BLaER1 treated with 17β-estradiol and CSF1 and Interleukin-3, amounts not matched to agents 10 nM and 100 nM (cell line): Measurements from ENCODE around the gene FAM222A.

Experiments used
- H3K27ac ChIP-seq, 11 experiments: shearing (Covaris generic); formaldehyde crosslinking; 2 replicates each; pipeline ENCODE4 v1.8.1; 2022
- H3K27me3 ChIP-seq, 11 experiments: shearing (Covaris generic); formaldehyde crosslinking; 2 replicates each; pipeline ENCODE4 v1.8.1; 2022
- H3K36me3 ChIP-seq, 11 experiments: shearing (Covaris generic); formaldehyde crosslinking; 2 replicates each; pipeline ENCODE4 v1.8.1; 2022
- H3K4me1 ChIP-seq, 10 experiments: shearing (Covaris generic); formaldehyde crosslinking; 2 replicates each; pipeline ENCODE4 v1.8.1; 2022
- H3K4me2 ChIP-seq, 11 experiments: shearing (Covaris generic); formaldehyde crosslinking; 2 replicates each; pipeline ENCODE4 v1.8.1; 2022
- H3K4me3 ChIP-seq, 10 experiments: shearing (Covaris generic); formaldehyde crosslinking; 2 replicates each; pipeline ENCODE4 v1.8.1; 2022
- H3K9ac ChIP-seq, 11 experiments: shearing (Covaris generic); formaldehyde crosslinking; 2 replicates each; pipeline ENCODE4 v1.8.1; 2022
- H3K9me3 ChIP-seq, 11 experiments: shearing (Covaris generic); formaldehyde crosslinking; replicated peaks in 1 of 11; 2 replicates each; pipeline ENCODE4 v1.8.1; 2022
- H4K20me1 ChIP-seq, 11 experiments: shearing (Covaris generic); formaldehyde crosslinking; 2 replicates each; pipeline ENCODE4 v1.8.1; 2022
- Cebpa-rat ChIP-seq, 11 experiments: shearing (Covaris generic); IDR thresholded peaks; 2 replicates each; pipeline ENCODE4 v1.8.1; 2022

The FAM222A gene

GRCh38 chr12:109713187-109714070, at the start of gene FAM222A:
TSS of gene FAM222A (plus strand) at chr12:109713825. CDS start at chr12:109744147, 30,322 bp downstream.
- H3K4me1 ChIP-seq = peaks cover 7 to 19% (median 15%) of the 10 kb centered on the region in 10 experiments
- peaks cover 63 to 83% (median 68%) of the 10 kb centered on the region in 11 experiments for H3K27me3 ChIP-seq
- peak within 1 kb of the TSS in 10 of 11 experiments; percentile 33 to 76 (median 65); a peak in 19 of 22 replicates for H3K27ac ChIP-seq
- peaks cover 0 to 70% (median 41%) of the 10 kb centered on the region in 11 experiments; a peak in 18 of 22 replicates for H4K20me1 ChIP-seq
- peak within 1 kb of the TSS; percentile 70 to 86 (median 79) for H3K9ac ChIP-seq
- no peaks in the 10 kb centered on the region for H3K36me3 ChIP-seq
- peak within 1 kb of the TSS; percentile 92 to 99 (median 97) for H3K4me2 ChIP-seq
- no peak for TF ChIP-seq Cebpa-rat (IDR thresholded peaks at IDR 0.05)
- H3K4me3 ChIP-seq = peak within 1 kb of the TSS; percentile 69 to 89 (median 80)
- H3K9me3 ChIP-seq = no peaks in the 10 kb centered on the region

GRCh38 chr12:109664402-109664801, 49.2 kb upstream of the FAM222A start:
- Histone ChIP-seq H3K27ac (no peak overlapping the region), H3K4me3 (no peak overlapping the region), H3K4me1 (0 out of 20 replicates have a peak, but pooled peaks cover 0 to 3% (median 0%) of the 10 kb centered on the region in 10 experiments), H4K20me1 (no peaks in the 10 kb centered on the region; a peak in 1 of 22 replicates), H3K4me2 (no peak overlapping the region), H3K27me3 (no peaks in the 10 kb centered on the region), H3K9ac (no peak overlapping the region), H3K9me3 (peaks cover 0 to 17% (median 14%) of the 10 kb centered on the region in 11 experiments; a peak in 18 of 22 replicates), H3K36me3 (no peaks in the 10 kb centered on the region)
- no peak for TF ChIP-seq Cebpa-rat (IDR thresholded peaks at IDR 0.05)

GRCh38 chr12:109666068-109666467, 47.6 kb upstream of the FAM222A start:
- no peak overlapping the region for H3K9ac ChIP-seq
- H3K4me3 ChIP-seq = no peak overlapping the region
- H3K27ac ChIP-seq = no peak overlapping the region
- no peak overlapping the region for H3K4me2 ChIP-seq
- peaks cover 0 to 15% (median 12%) of the 10 kb centered on the region in 11 experiments; a peak in 18 of 22 replicates for H3K9me3 ChIP-seq
- H3K27me3 ChIP-seq = no peaks in the 10 kb centered on the region
- H3K36me3 ChIP-seq = no peaks in the 10 kb centered on the region
- H4K20me1 ChIP-seq = no peaks in the 10 kb centered on the region; a peak in 1 of 22 replicates
- no peak for TF ChIP-seq Cebpa-rat (IDR thresholded peaks at IDR 0.05)
- no peaks in the 10 kb centered on the region for H3K4me1 ChIP-seq

- H3K4me1 ChIP-seq = no peaks in the 10 kb centered on the region
- H3K27ac ChIP-seq = no peak overlapping the region
- H3K9me3 ChIP-seq = peaks cover 9 to 18% (median 10%) of the 10 kb centered on the region in 11 experiments
- no peak overlapping the region for H3K4me3 ChIP-seq
- no peak for TF ChIP-seq Cebpa-rat (IDR thresholded peaks at IDR 0.05)
- H3K36me3 ChIP-seq = no peaks in the 10 kb centered on the region
- H3K27me3 ChIP-seq = no peaks in the 10 kb centered on the region
- no peak overlapping the region for H3K4me2 ChIP-seq
- H4K20me1 ChIP-seq = no peaks in the 10 kb centered on the region; a peak in 1 of 22 replicates
- no peak overlapping the region for H3K9ac ChIP-seq
These were observed 42.9 kb upstream of the FAM222A start for GRCh38 chr12:109670731-109671130.

- Histone ChIP-seq H3K36me3 (no peaks in the 10 kb centered on the region), H4K20me1 (no peaks in the 10 kb centered on the region; a peak in 1 of 22 replicates), H3K4me3 (no peak overlapping the region), H3K4me1 (no peaks in the 10 kb centered on the region), H3K4me2 (no peak overlapping the region), H3K9me3 (peaks cover 9 to 18% (median 10%) of the 10 kb centered on the region in 11 experiments), H3K9ac (no peak overlapping the region), H3K27ac (no peak overlapping the region), H3K27me3 (no peaks in the 10 kb centered on the region)
- no peak for TF ChIP-seq Cebpa-rat (IDR thresholded peaks at IDR 0.05)
These were observed 42.1 kb upstream of the FAM222A start for GRCh38 chr12:109671502-109671901.

- Histone ChIP-seq H3K27ac (no peak overlapping the region), H3K4me3 (no peak overlapping the region), H3K4me2 (no peak overlapping the region), H3K36me3 (no peaks in the 10 kb centered on the region), H3K27me3 (no peaks in the 10 kb centered on the region), H3K9me3 (peaks cover 9 to 18% (median 10%) of the 10 kb centered on the region in 11 experiments), H3K4me1 (no peaks in the 10 kb centered on the region), H4K20me1 (no peaks in the 10 kb centered on the region; a peak in 1 of 22 replicates), H3K9ac (no peak overlapping the region)
- TF ChIP-seq Cebpa-rat (IDR thresholded peaks at IDR 0.05) = no peak
These were observed 40.2 kb upstream of the FAM222A start for GRCh38 chr12:109673379-109673778.

- H3K9me3 ChIP-seq = peaks cover 9 to 18% (median 10%) of the 10 kb centered on the region in 11 experiments
- no peak for TF ChIP-seq Cebpa-rat (IDR thresholded peaks at IDR 0.05)
- no peaks in the 10 kb centered on the region; a peak in 1 of 22 replicates for H4K20me1 ChIP-seq
- H3K9ac ChIP-seq = no peak overlapping the region
- H3K27me3 ChIP-seq = no peaks in the 10 kb centered on the region
- H3K27ac ChIP-seq = no peak overlapping the region
- no peak overlapping the region for H3K4me2 ChIP-seq
- H3K4me1 ChIP-seq = no peaks in the 10 kb centered on the region
- no peaks in the 10 kb centered on the region for H3K36me3 ChIP-seq
- no peak overlapping the region for H3K4me3 ChIP-seq
These were observed 39.7 kb upstream of the FAM222A start for GRCh38 chr12:109673884-109674283.

- no peak for TF ChIP-seq Cebpa-rat (IDR thresholded peaks at IDR 0.05)
These were observed 38.2 kb upstream of the FAM222A start for GRCh38 chr12:109675411-109675810.

GRCh38 chr12:109677279-109677691, 36.3 kb upstream of the FAM222A start:
- H3K4me2 ChIP-seq = no peak overlapping the region
- H3K4me1 ChIP-seq = no peaks in the 10 kb centered on the region
- H3K27ac ChIP-seq = no peak overlapping the region
- H3K9ac ChIP-seq = no peak overlapping the region
- no peaks in the 10 kb centered on the region for H3K36me3 ChIP-seq
- H3K4me3 ChIP-seq = no peak overlapping the region
- no peaks in the 10 kb centered on the region for H3K27me3 ChIP-seq
- peaks cover 5 to 8% (median 7%) of the 10 kb centered on the region in 11 experiments; a peak in 21 of 22 replicates for H3K9me3 ChIP-seq
- TF ChIP-seq Cebpa-rat (IDR thresholded peaks at IDR 0.05) = no peak
- H4K20me1 ChIP-seq = no peaks in the 10 kb centered on the region

More at GRCh38 chr12:109675411-109675810, 38.2 kb upstream of the FAM222A start:
- peaks cover 9 to 18% (median 10%) of the 10 kb centered on the region in 11 experiments for H3K9me3 ChIP-seq
- H3K4me3 ChIP-seq = no peak overlapping the region
- H3K4me2 ChIP-seq = no peak overlapping the region
- no peaks in the 10 kb centered on the region for H3K36me3 ChIP-seq
- H4K20me1 ChIP-seq = no peaks in the 10 kb centered on the region
- H3K4me1 ChIP-seq = no peaks in the 10 kb centered on the region
- no peak overlapping the region for H3K27ac ChIP-seq
- H3K9ac ChIP-seq = no peak overlapping the region
- no peaks in the 10 kb centered on the region for H3K27me3 ChIP-seq
